ENCODE results near the gene EIF6.

Gene EIF6

GRCh38 chr20:35283441-35284266 lies 918 bp downstream of the EIF6 start:
- DNase-seq (ENCODE audit: low read depth) = no peak
- TF ChIP-seq CTCF (IDR thresholded peaks at IDR 0.05; ENCODE audit: low read depth, low read length, missing control alignments) = no peak

GRCh38 chr20:35281506-35282101 lies 3.0 kb downstream of the EIF6 start:
- no peak for TF ChIP-seq CTCF (IDR thresholded peaks at IDR 0.05; ENCODE audit: low read depth, low read length, missing control alignments)
- DNase-seq (ENCODE audit: low read depth) = no peak
- no peak overlapping the region for H3K4me3 ChIP-seq (ENCODE audit: low read depth, low read length)

More at GRCh38 chr20:35283441-35284266, 918 bp downstream of the EIF6 start:
- peak overlapping the region; percentile 83 for H3K4me3 ChIP-seq (ENCODE audit: low read depth, low read length)

GRCh38 chr20:35280523-35280922 lies 4.0 kb downstream of the EIF6 start:
- no peak for TF ChIP-seq CTCF (IDR thresholded peaks at IDR 0.05; ENCODE audit: low read depth, low read length, missing control alignments)
- H3K4me3 ChIP-seq (ENCODE audit: low read depth, low read length) = no peak overlapping the region
- no peak for DNase-seq (ENCODE audit: low read depth)

GRCh38 chr20:35279533-35280174 lies 4.9 kb downstream of the EIF6 start:
- DNase-seq (ENCODE audit: low read depth) = no peak
- no peak for TF ChIP-seq CTCF (IDR thresholded peaks at IDR 0.05; ENCODE audit: low read depth, low read length, missing control alignments)

GRCh38 chr20:35279040-35279439 lies 5.5 kb downstream of the EIF6 start:
- TF ChIP-seq CTCF (IDR thresholded peaks at IDR 0.05; ENCODE audit: low read depth, low read length, missing control alignments) = no peak
- DNase-seq (ENCODE audit: low read depth) = no peak
- no peak overlapping the region for H3K4me3 ChIP-seq (ENCODE audit: low read depth, low read length)

More at GRCh38 chr20:35279533-35280174, 4.9 kb downstream of the EIF6 start:
- H3K4me3 ChIP-seq (ENCODE audit: low read depth, low read length) = no peak overlapping the region

GRCh38 chr20:35277531-35278395 lies 6.8 kb downstream of the EIF6 start, which contains the start of gene MMP24OS:
Gene MMP24OS, minus strand, starts transcription at chr20:35278122. Its CDS starts 193 bp downstream, at chr20:35277929.
- peak; percentile 73 for DNase-seq (ENCODE audit: low read depth)
- TF ChIP-seq CTCF (IDR thresholded peaks at IDR 0.05; ENCODE audit: low read depth, low read length, missing control alignments) = peak; percentile 39
- H3K4me3 ChIP-seq (ENCODE audit: low read depth, low read length) = peak within 1 kb of the TSS; percentile 93

All from GM12864 (cell line).